B cell (primary cell): ENCODE data around the gene ABCD1. TPM values are rescaled to one million over a fixed set of nuclear protein-coding genes. Genes with fewer than 3 reads are reported as not detected.

Source experiments
- ATAC-seq: fragments of 200-7000 bp; cut with Tn5 transposase; one replicate; pipeline ENCODE4 v1.10.0; 2021; ENCODE audit warnings: low read depth, mild to moderate bottlenecking, moderate number of reproducible peaks, moderate library complexity
- CTCF ChIA-PET: fragments of 350-600 bp; sonication (Branson Sonifier 250); formaldehyde crosslinking; loops from one replicate; lab custom pipeline; 2021; ENCODE audit warnings: antibody characterized with exemption, inconsistent platforms; lab: Charles Lee
- POLR2A ChIA-PET: fragments of 350-600 bp; sonication (Branson Sonifier 250); formaldehyde crosslinking; loops from one replicate; lab custom pipeline; 2021; ENCODE audit warnings: antibody characterized with exemption; lab: Charles Lee
- DNase-seq: peaks from one replicate; pipeline ENCODE4 v3.0.0; 2013
- H2AFZ ChIP-seq: 2 replicates; pipeline ENCODE4 v1.6.1; 2012; ENCODE audit warnings: mild to moderate bottlenecking, low read depth, low read length; ENCODE audit not compliant: insufficient read depth, poor library complexity, severe bottlenecking
- H3K27ac ChIP-seq, 2 donors: 1 replicate in 1 of 2; 2 replicates in 1 of 2; pipeline ENCODE4 v1.5.1; 2012 to 2013; ENCODE audit warnings: low read length in 2 of 2, mild to moderate bottlenecking in 2 of 2, moderate library complexity in 1 of 2
- H3K27me3 ChIP-seq, 4 experiments: fragments of 200-600 bp in 1 of 4; sonication (generic) in 1 of 4; replicated peaks in 1 of 4; 1 replicate in 2 of 4; 2 replicates in 2 of 4; pipeline versions ENCODE4 v1.6.1 to v1.7.0; 2013 to 2016; ENCODE audit warnings: low read length in 3 of 4, mild to moderate bottlenecking in 2 of 4, mixed read lengths in 1 of 4, moderate library complexity in 1 of 4; ENCODE audit not compliant: insufficient read depth in 4 of 4, control insufficient read depth in 3 of 4; ENCODE audit errors: control extremely low read depth in 1 of 4
- H3K36me3 ChIP-seq, 2 experiments: replicated peaks in 1 of 2; 1 replicate in 1 of 2; 2 replicates in 1 of 2; pipeline versions ENCODE4 v1.6.1 to v1.7.1; 2013; ENCODE audit warnings: low read length in 1 of 2; ENCODE audit not compliant: insufficient read depth in 2 of 2, control insufficient read depth in 1 of 2; ENCODE audit errors: control extremely low read depth in 1 of 2, extremely low read depth in 1 of 2
- H3K4me1 ChIP-seq, 2 donors: fragments of 200-600 bp in 1 of 2; sonication (generic) in 1 of 2; 1 replicate in 1 of 2; 2 replicates in 1 of 2; pipeline versions ENCODE4 v1.5.1 to v1.6.1; 2013 to 2017; ENCODE audit warnings: low read length in 2 of 2; ENCODE audit not compliant: control insufficient read depth in 2 of 2, insufficient read depth in 2 of 2
- H3K4me2 ChIP-seq: replicated peaks from 2 replicates; pipeline ENCODE3; 2012; ENCODE audit warnings: mild to moderate bottlenecking, low read depth, low read length; ENCODE audit not compliant: poor library complexity, severe bottlenecking
- H3K4me3 ChIP-seq, 5 experiments: fragments of 200-600 bp in 1 of 5; sonication (generic) in 1 of 5; 1 replicate in 3 of 5; 2 replicates in 2 of 5; pipeline versions ENCODE4 v1.5.1 to v1.7.0; 2011 to 2016; ENCODE audit warnings: low read length in 4 of 5, mild to moderate bottlenecking in 4 of 5, low read depth in 2 of 5, control low read depth in 1 of 5, moderate library complexity in 1 of 5; ENCODE audit not compliant: insufficient read depth in 1 of 5; ENCODE audit errors: control extremely low read depth in 1 of 5, extremely low read depth in 1 of 5
- H3K79me2 ChIP-seq: fragments of 200-600 bp; sonication (generic); one replicate; pipeline ENCODE4 v1.6.0; 2016; ENCODE audit warnings: low read length; ENCODE audit not compliant: control insufficient read depth, insufficient read depth
- H3K9ac ChIP-seq: fragments of 200-600 bp; sonication (generic); 2 replicates; pipeline ENCODE4 v1.6.1; 2017; ENCODE audit warnings: mild to moderate bottlenecking, low read length, moderate library complexity
- H3K9me3 ChIP-seq, 3 donors: one replicate each; pipeline versions ENCODE4 v1.6.1 to v1.7.1; 2013; ENCODE audit warnings: low read length in 2 of 3; ENCODE audit not compliant: control insufficient read depth in 2 of 3, insufficient read depth in 1 of 3; ENCODE audit errors: control extremely low read depth in 1 of 3
- H4K20me1 ChIP-seq: 2 replicates; pipeline ENCODE4 v1.6.0; 2012; ENCODE audit warnings: mild to moderate bottlenecking, low read length; ENCODE audit not compliant: insufficient read depth, control insufficient read depth, poor library complexity, severe bottlenecking
- H3K27ac Mint-ChIP-seq: one replicate; pipeline ENCODE4 v1.8.0; 2021; ENCODE audit warnings: mixed read lengths
- H3K27me3 Mint-ChIP-seq: one replicate; pipeline ENCODE4 v1.8.0; 2021; ENCODE audit warnings: mixed read lengths
- H3K4me1 Mint-ChIP-seq: one replicate; pipeline ENCODE4 v1.8.0; 2021; ENCODE audit warnings: mixed read lengths
- H3K4me3 Mint-ChIP-seq: one replicate; pipeline ENCODE4 v1.8.0; 2021; ENCODE audit warnings: mixed read lengths
- H3K9me3 Mint-ChIP-seq: one replicate; pipeline ENCODE4 v1.8.0; 2022; ENCODE audit warnings: mixed read lengths; ENCODE audit not compliant: insufficient read depth
- CTCF ChIP-seq: fragments of 200-600 bp; IDR thresholded peaks from one replicate; pipeline ENCODE4 v1.8.0; 2022; ENCODE audit warnings: antibody characterized with exemption, mild to moderate bottlenecking
- EZH2 ChIP-seq: IDR thresholded peaks from 2 replicates; pipeline ENCODE4 v1.6.1; 2012; ENCODE audit warnings: borderline replicate concordance, low read depth, mild to moderate bottlenecking, moderate library complexity, low read length; ENCODE audit not compliant: insufficient read depth, poor library complexity, severe bottlenecking
- WGBS: methylation state at CpG from one replicate; pipeline ENCODE4 v1.1.5; 2013; ENCODE audit warnings: missing lambda C conversion rate; ENCODE audit not compliant: insufficient coverage; 5-methylcytosine and 5-hydroxymethylcytosine counted together
- intact Hi-C: fragments of 100-400 bp; cut with micrococcal nuclease; formaldehyde crosslinking; loops from one replicate; pipeline ENCODE4 v1.10.0; 2022
- polyA plus RNA-seq: library from polyadenylated mRNA; depleted of rRNA; stranded (reverse); fragments of >200 nt; gene quantifications from 2 replicates; pipeline ENCODE4 v1.2.3, GENCODE V29; 2012
- total RNA-seq, 2 donors: library from RNA; stranded (reverse); fragments of 120-200 nt in 1 of 2; gene quantifications; 1 replicate in 1 of 2; 2 replicates in 1 of 2; pipeline versions ENCODE4 v1.2.3 to v1.2.4, GENCODE V29; 2013 to 2022

The ABCD1 gene
- total and polyA plus RNA-seq, 2 donors (not counting 1 experiment from before 2014, with no cell fraction given) = 9.7 to 12.2 TPM

GRCh38 chrX:153766871-153767673, 42.4 kb downstream of the ABCD1 start:
- ChIA-PET POLR2A (no interaction called here), CTCF (interaction anchor here (2.6 kb wide), 1 partner anchor 180 kb away, joined by 10 read pairs; no protein-coding TSS in a partner anchor)
- no peaks in the 10 kb centered on the region for H3K9me3 Mint-ChIP-seq
- H3K27me3 ChIP-seq = no peaks in the 10 kb centered on the region
- no peaks in the 10 kb centered on the region for H3K9me3 ChIP-seq
- H4K20me1 ChIP-seq = no peaks in the 10 kb centered on the region
- ATAC-seq (no peak), DNase-seq (no peak)
- intact Hi-C loops = no loop called here
- no peak overlapping the region for H3K4me2 ChIP-seq
- no peak overlapping the region for H3K27ac ChIP-seq
- H3K36me3 ChIP-seq = no peaks in the 10 kb centered on the region
- TF ChIP-seq EZH2 = no peak
- no peak for TF ChIP-seq CTCF
- peaks cover 0 to 18% of the 10 kb centered on the region in 2 donors for H3K4me1 ChIP-seq
- H3K79me2 ChIP-seq = no peaks in the 10 kb centered on the region
- H3K4me1 Mint-ChIP-seq = peaks cover 14% of the 10 kb centered on the region
- no peak overlapping the region for H2AFZ ChIP-seq
- no peak overlapping the region for H3K9ac ChIP-seq
- H3K27me3 Mint-ChIP-seq = no peaks in the 10 kb centered on the region
- no peak overlapping the region for H3K4me3 Mint-ChIP-seq
- no peak overlapping the region for H3K4me3 ChIP-seq
- no peak overlapping the region for H3K27ac Mint-ChIP-seq
- WGBS = 95% methylated on average over 50 of the region's 56 CpGs

- TF ChIP-seq EZH2 = no peak
- TF ChIP-seq CTCF = no peak
- no peak for DNase-seq
- H3K4me3 Mint-ChIP-seq = no peak overlapping the region
- H2AFZ ChIP-seq = no peak overlapping the region
- ATAC-seq = no peak
- no peaks in the 10 kb centered on the region for H4K20me1 ChIP-seq
- H3K27ac ChIP-seq = no peak overlapping the region
- H3K4me1 Mint-ChIP-seq = peaks cover 14% of the 10 kb centered on the region
- no peaks in the 10 kb centered on the region for H3K9me3 Mint-ChIP-seq
- CTCF ChIA-PET = interaction anchor here (0.6 kb wide), 1 partner anchor 12 kb away, joined by 3 read pairs; no protein-coding TSS in a partner anchor
- 96% methylated on average over 13 of the region's 20 CpGs for WGBS
- intact Hi-C loops = no loop called here
- H3K4me3 ChIP-seq = no peak overlapping the region
- H3K79me2 ChIP-seq = no peaks in the 10 kb centered on the region
- peaks cover 0 to 18% of the 10 kb centered on the region in 2 donors for H3K4me1 ChIP-seq
- no peaks in the 10 kb centered on the region for H3K9me3 ChIP-seq
- H3K27me3 ChIP-seq = no peaks in the 10 kb centered on the region
- H3K27ac Mint-ChIP-seq = no peak overlapping the region
- H3K36me3 ChIP-seq = no peaks in the 10 kb centered on the region
- H3K27me3 Mint-ChIP-seq = no peaks in the 10 kb centered on the region
- no peak overlapping the region for H3K9ac ChIP-seq
- POLR2A ChIA-PET = no interaction called here
- no peak overlapping the region for H3K4me2 ChIP-seq
Observed at GRCh38 chrX:153767674-153768055, 43.0 kb downstream of the ABCD1 start.
